GM18868 (cell line): ENCODE measurements around the gene RSPH9.

Experiments
- ATAC-seq: cut with Tn5 transposase; IDR thresholded peaks from one replicate; pipeline ENCODE4 v1.9.1; 2021; ENCODE audit warnings: mild to moderate bottlenecking, moderate library complexity; ENCODE audit not compliant: unreplicated experiment

Gene RSPH9

DNA sequence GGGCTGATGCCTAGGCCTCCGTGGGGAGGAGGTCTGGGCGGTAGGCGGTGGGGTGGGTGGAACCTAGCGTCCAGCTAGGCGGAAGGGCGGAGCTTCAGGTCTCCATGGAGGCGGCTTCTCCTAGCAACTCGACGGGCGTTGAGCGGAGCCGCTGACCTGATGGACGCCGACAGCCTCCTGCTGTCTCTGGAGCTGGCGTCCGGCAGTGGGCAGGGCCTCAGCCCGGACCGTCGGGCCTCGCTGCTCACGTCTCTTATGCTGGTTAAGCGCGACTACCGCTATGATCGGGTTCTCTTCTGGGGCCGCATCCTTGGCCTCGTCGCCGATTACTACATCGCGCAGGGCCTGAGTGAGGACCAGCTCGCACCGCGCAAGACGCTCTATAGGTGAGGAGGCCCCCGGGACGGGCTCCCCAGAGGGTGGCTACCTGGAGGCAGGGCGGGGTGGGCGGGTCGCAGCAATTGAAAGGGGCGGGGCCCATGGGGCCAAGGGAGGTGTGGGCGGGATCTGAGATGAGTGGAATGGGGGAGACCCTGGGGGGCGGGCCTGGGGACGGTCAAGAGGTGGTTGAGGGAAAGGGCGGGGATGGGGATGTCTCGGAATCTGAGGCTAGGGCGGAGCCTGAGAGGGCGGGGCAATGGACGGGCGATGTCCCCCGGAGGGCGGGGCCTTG, at the start of gene RSPH9:
Gene RSPH9 (plus strand): TSS at position 97 of the 673 bp plus-strand sequence. CDS start 63 bp downstream, at position 160.
- peak; percentile 65 for ATAC-seq

DNA sequence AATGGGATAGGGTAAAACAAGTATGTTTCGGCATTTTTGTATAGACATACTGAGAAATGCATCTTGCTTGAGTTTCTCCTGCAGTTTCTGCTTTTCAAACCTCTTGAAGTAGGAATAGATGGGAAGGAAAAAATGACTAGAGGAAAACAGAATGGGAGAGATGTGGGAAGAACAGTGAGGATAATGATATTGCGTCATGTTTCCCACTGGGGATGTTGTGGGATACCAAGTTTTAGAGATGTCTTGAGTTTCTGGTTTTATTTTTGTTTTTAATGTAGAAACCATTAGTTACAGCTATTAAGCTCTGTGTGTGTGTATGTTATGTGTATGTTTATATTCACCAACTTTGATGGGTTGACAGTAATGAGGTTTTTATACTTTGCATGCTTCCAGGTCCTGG, 44.2 kb upstream of the RSPH9 start:
- ATAC-seq, result no peak

- no peak for ATAC-seq
These were observed 40.7 kb upstream of the RSPH9 start for GRCh38 chr6:43604174-43604573.

- no peak for ATAC-seq
These were observed 38.8 kb upstream of the RSPH9 start for GRCh38 chr6:43606019-43606418.

DNA sequence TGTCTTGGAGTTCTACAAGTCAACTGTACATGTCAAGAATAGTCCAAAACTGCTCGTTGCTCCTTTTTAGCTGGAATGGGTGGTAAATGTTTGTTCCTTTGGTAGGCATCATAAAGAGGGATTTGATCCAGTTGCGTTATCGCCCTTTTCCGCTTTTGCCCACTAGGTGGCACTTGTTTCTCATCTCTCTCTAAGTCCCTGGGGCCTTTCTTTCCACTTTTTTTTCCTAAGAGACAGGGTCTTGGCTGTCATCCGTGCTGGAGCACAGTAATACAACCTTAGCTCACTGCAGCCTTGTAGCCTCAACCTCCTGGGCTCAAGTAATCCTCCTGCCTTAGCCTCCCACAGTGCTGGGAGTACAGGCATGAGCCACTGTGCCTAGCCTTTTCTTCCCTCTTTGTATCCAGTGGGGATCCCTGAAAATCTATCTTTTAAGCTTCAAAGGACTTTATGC, 36.5 kb upstream of the RSPH9 start:
- no peak for ATAC-seq

DNA sequence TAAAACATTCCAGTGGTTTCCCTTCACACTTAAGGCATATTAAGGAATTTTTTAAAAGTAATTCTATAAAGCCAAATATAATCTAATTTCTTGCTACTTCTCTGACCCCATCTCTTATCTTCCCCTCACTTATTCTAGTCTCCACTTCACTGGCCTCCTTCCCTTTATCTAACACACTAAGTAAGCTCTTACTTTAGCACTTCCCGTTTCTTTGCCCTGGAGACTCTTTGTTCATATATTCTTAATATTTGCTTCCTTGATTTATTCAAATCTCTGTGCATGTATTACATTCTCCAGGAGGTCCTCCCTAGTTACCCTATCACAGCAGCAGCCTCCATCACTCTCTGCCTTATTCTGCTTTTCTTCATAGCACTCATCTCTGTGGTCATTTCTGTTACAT, 36.0 kb upstream of the RSPH9 start:
- no peak for ATAC-seq

GRCh38 chr6:43609402-43609801, 35.4 kb upstream of the RSPH9 start:
- no peak for ATAC-seq

DNA sequence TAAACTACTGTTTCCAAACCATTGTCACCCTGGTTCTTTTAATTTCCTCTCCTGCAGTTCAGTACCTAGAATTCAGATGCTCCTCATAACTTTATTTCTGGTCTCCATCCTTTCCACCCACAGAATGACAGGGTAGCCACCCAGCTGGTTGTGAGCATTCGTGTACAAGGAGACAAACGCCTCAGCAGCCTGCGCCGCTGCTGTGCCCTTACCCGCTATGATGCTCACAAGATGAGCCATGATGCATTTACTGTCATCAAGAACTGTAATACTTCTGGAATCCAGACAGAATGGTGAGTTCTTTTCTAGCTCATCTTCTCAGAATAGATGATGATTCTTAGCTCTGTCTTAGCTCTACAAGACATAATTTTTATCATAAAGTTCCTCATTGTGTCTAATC, 34.4 kb upstream of the RSPH9 start:
- ATAC-seq, result no peak

DNA sequence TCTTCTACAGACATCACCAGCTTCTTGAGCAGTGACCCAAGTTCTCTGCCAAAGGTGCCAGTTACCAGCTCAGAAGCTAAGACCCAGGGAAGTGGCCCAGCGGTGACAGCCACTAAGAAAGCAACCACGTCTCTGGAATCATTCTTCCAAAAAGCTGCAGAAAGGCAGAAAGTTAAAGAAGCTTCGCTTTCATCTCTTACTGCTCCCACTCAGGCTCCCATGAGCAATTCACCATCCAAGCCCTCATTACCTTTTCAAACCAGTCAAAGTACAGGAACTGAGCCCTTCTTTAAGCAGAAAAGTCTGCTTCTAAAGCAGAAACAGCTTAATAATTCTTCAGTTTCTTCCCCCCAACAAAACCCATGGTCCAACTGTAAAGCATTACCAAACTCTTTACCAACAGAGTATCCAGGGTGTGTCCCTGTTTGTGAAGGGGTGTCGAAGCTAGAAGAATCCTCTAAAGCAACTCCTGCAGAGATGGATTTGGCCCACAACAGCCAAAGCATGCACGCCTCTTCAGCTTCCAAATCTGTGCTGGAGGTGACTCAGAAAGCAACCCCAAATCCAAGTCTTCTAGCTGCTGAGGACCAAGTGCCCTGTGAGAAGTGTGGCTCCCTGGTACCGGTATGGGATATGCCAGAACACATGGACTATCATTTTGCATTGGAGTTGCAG, 31.0 kb upstream of the RSPH9 start:
- no peak for ATAC-seq

- no peak for ATAC-seq
These were observed 30.5 kb upstream of the RSPH9 start for GRCh38 chr6:43614396-43614730.

DNA sequence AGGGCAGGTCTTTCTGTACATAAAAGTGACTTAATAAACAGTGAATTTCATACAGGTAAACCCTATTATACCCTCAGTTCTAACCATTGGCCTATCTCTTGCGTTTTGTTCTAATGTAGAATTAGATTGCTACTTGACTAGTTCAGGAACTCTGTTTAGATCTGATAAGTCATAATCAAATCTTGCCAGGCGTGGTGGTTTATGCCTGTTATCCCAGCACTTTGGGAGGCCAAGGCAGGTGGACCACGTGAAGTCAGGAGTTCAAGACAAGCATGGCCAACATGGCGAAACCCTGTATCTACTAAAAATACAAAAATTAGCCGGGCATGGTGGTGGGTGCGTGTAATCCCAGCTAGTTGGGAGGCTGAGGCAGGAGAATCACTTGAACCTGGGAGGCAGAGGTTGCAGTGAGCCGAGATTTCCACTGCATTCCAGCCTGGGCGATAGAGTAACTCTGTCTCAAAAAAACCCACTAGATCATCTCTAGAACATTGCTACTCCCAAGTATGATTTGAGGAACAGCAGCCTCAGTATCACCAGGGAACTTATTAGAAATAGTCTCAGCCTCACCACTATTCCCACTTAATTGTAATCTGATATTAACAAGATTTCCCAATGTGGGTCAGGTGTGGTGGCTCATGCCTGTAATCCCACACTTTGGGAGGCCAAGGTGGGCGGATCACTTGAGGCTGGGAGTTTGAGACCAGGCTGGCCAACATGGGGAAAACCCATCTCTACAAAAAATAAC, 27.9 kb upstream of the RSPH9 start:
- no peak for ATAC-seq

GRCh38 chr6:43621078-43621835, 23.6 kb upstream of the RSPH9 start:
- ATAC-seq, result no peak

- no peak for ATAC-seq
These were observed 23.0 kb upstream of the RSPH9 start for GRCh38 chr6:43621836-43622180.

GRCh38 chr6:43622541-43622940, 22.3 kb upstream of the RSPH9 start:
- no peak for ATAC-seq

- no peak for ATAC-seq
These were observed 20.7 kb upstream of the RSPH9 start for GRCh38 chr6:43623880-43624785.

DNA sequence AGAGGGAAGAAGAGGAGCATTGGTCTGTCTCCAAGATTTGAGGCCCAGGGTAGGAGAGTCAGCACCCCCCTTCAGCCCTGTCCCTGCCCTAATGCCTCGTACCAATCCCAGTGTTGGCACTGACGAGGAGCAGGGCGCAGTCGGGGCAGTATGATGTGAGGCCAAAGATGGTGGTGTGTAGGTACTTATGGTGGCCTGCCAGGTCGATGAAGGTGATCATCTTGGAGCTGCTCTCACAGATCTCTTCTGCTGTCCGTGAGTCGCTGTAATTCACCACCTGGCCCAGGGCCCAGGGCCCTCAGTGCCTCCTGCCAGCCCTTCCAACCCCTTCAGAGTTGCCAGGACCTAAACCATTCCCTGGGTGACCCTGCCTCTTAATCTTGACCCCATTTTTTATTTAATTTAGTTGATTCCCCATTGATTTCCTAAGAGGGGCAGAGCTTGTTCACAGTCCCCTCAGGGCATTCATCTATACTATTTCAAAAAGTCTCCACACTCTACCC, 20.0 kb upstream of the RSPH9 start:
- ATAC-seq, result no peak

GRCh38 chr6:43625393-43625992, 19.3 kb upstream of the RSPH9 start:
- no peak for ATAC-seq

- ATAC-seq, result no peak
These were observed 17.6 kb upstream of the RSPH9 start for GRCh38 chr6:43627008-43627825.
